Tibial artery (tissue), 4 donors: Measurements from ENCODE around the gene SOCS7.
A peak's percentile ranks its signal among the peaks of the same experiment; 100 is the strongest.

ENCODE experiments used
- DNase-seq, 2 donors: peaks; one replicate each; pipeline ENCODE4 v3.0.0-alpha.2; 2019
- H3K27ac ChIP-seq, 2 donors: fragments of 200-600 bp; sonication (generic) in 1 of 2; 1 replicate in 1 of 2; 2 replicates in 1 of 2; pipeline ENCODE4 v1.5.1; 2018 to 2019; ENCODE audit warnings: mild to moderate bottlenecking in 1 of 2
- H3K27me3 ChIP-seq, 2 donors: fragments of 200-600 bp; sonication (generic) in 1 of 2; one replicate each; pipeline versions ENCODE4 v1.5.1 to v1.6.0; 2016 to 2019
- H3K36me3 ChIP-seq, 3 donors: fragments of 200-600 bp; sonication (generic) in 2 of 3; one replicate each; pipeline ENCODE4 v1.5.1; 2016 to 2019; ENCODE audit warnings: mild to moderate bottlenecking in 2 of 3
- H3K4me1 ChIP-seq, 4 donors: fragments of 200-600 bp; sonication (generic) in 2 of 4; 1 replicate in 3 of 4; 2 replicates in 1 of 4; pipeline ENCODE4 v1.5.1; 2016 to 2019
- H3K4me3 ChIP-seq, 2 donors: fragments of 200-600 bp; sonication (generic) in 1 of 2; 1 replicate in 1 of 2; 2 replicates in 1 of 2; pipeline ENCODE4 v1.5.1; 2018 to 2019; ENCODE audit warnings: mild to moderate bottlenecking in 2 of 2
- H3K9me3 ChIP-seq, 3 donors: fragments of 200-600 bp; sonication (generic) in 1 of 3; one replicate each; pipeline ENCODE4 v1.5.1; 2016 to 2019
- CTCF ChIP-seq, 2 experiments: fragments of 200-600 bp in 1 of 2; fragments of 450-650 bp in 1 of 2; IDR thresholded peaks; one replicate each; pipeline ENCODE4 v1.5.1; 2017 to 2019; ENCODE audit warnings: antibody characterized with exemption in 2 of 2, mild to moderate bottlenecking in 1 of 2, moderate library complexity in 1 of 2
- intact Hi-C: fragments of 100-400 bp; cut with DNase I; formaldehyde crosslinking; loops from one replicate; pipeline ENCODE4 v1.15.0; 2023; ENCODE audit warnings: low total_unique reads

SOCS7 gene

GRCh38 chr17:38332735-38333134, 18.9 kb upstream of the SOCS7 start:
- H3K36me3 ChIP-seq: no peaks in the 10 kb centered on the region
- intact Hi-C loops: no loop called here
- H3K27me3 ChIP-seq: peaks cover 0 to 58% of the 10 kb centered on the region in 2 donors
- TF ChIP-seq CTCF (IDR thresholded peaks at IDR 0.05): no peak
- H3K9me3 ChIP-seq: no peaks in the 10 kb centered on the region
- no peak overlapping the region for H3K27ac ChIP-seq
- H3K4me1 ChIP-seq: no peaks in the 10 kb centered on the region
- no peak for DNase-seq
- H3K4me3 ChIP-seq: no peak overlapping the region

GRCh38 chr17:38333635-38334295, 17.9 kb upstream of the SOCS7 start:
- peak in 1 of 2 experiments; percentile 23 for TF ChIP-seq CTCF (IDR thresholded peaks at IDR 0.05)
- H3K4me1 ChIP-seq: no peaks in the 10 kb centered on the region
- H3K36me3 ChIP-seq: no peaks in the 10 kb centered on the region
- no peaks in the 10 kb centered on the region for H3K9me3 ChIP-seq
- no peak overlapping the region for H3K27ac ChIP-seq
- H3K27me3 ChIP-seq: peaks cover 0 to 54% of the 10 kb centered on the region in 2 donors
- DNase-seq: no peak
- no peak overlapping the region for H3K4me3 ChIP-seq
- intact Hi-C loops: no loop called here

- intact Hi-C loops: no loop called here
- peaks cover 0 to 48% of the 10 kb centered on the region in 2 donors for H3K27me3 ChIP-seq
- H3K27ac ChIP-seq: no peak overlapping the region
- H3K9me3 ChIP-seq: no peaks in the 10 kb centered on the region
- no peak for TF ChIP-seq CTCF (IDR thresholded peaks at IDR 0.05)
- H3K4me3 ChIP-seq: no peak overlapping the region
- no peaks in the 10 kb centered on the region for H3K4me1 ChIP-seq
- no peak for DNase-seq
- no peaks in the 10 kb centered on the region for H3K36me3 ChIP-seq
Observed at GRCh38 chr17:38334480-38335364, 16.9 kb upstream of the SOCS7 start.

GRCh38 chr17:38336838-38337237, 14.8 kb upstream of the SOCS7 start:
- Histone ChIP-seq H3K27me3 (peaks cover 0 to 27% of the 10 kb centered on the region in 2 donors), H3K9me3 (no peaks in the 10 kb centered on the region), H3K4me3 (no peak overlapping the region), H3K4me1 (no peaks in the 10 kb centered on the region), H3K27ac (no peak overlapping the region), H3K36me3 (no peaks in the 10 kb centered on the region)
- intact Hi-C loops: no loop called here
- no peak for TF ChIP-seq CTCF (IDR thresholded peaks at IDR 0.05)
- no peak for DNase-seq

- TF ChIP-seq CTCF (IDR thresholded peaks at IDR 0.05): no peak
- intact Hi-C loops: no loop called here
- Histone ChIP-seq H3K27me3 (peaks cover 0 to 16% of the 10 kb centered on the region in 2 donors), H3K9me3 (no peaks in the 10 kb centered on the region), H3K27ac (no peak overlapping the region), H3K36me3 (no peaks in the 10 kb centered on the region), H3K4me1 (no peaks in the 10 kb centered on the region), H3K4me3 (no peak overlapping the region)
- DNase-seq: no peak
Observed at GRCh38 chr17:38338053-38338452, 13.6 kb upstream of the SOCS7 start.
